ENCODE data around the gene XPR1.

DNA sequence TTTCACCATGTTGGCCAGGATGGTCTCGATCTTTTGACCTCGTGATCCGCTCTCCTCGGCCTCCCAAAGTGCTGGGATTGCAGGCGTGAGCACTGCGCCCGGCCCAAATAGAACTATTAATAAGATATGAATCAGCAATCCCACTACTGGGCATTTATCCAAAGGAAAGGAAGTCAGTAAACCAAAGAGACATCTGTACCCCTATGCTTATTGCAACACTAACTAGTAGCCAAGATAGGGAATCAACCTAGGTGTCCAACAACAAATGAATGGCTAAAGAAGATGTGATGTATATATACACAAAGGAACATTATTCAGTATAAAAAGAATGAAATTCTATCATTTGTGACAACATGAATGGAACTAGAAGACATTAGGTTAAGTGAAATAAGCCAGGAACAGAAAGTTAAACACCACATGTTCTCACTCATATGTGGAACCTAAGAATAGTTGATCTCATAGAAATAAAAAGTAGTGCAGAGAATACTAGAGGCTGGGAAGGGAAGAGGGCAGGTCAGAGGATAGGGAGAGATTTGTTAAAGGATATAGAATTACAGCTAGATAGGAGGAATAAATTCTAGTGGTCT is 48.8 kb downstream of the XPR1 start:
- TF ChIP-seq, protein P1, sequence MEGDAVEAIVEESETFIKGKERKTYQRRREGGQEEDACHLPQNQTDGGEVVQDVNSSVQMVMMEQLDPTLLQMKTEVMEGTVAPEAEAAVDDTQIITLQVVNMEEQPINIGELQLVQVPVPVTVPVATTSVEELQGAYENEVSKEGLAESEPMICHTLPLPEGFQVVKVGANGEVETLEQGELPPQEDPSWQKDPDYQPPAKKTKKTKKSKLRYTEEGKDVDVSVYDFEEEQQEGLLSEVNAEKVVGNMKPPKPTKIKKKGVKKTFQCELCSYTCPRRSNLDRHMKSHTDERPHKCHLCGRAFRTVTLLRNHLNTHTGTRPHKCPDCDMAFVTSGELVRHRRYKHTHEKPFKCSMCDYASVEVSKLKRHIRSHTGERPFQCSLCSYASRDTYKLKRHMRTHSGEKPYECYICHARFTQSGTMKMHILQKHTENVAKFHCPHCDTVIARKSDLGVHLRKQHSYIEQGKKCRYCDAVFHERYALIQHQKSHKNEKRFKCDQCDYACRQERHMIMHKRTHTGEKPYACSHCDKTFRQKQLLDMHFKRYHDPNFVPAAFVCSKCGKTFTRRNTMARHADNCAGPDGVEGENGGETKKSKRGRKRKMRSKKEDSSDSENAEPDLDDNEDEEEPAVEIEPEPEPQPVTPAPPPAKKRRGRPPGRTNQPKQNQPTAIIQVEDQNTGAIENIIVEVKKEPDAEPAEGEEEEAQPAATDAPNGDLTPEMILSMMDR (conservative IDR thresholded peaks at IDR 0.05), result no peak
- TF ChIP-seq EZH2 (IDR thresholded peaks at IDR 0.05; ENCODE audit: low read depth), result no peak

All from PC-9 (cell line).